Heart left ventricle (tissue), 16 donors: ENCODE measurements around the gene DHX36. TPM values are rescaled to one million over a fixed set of nuclear protein-coding genes. Genes with fewer than 3 reads are reported as not detected.
A peak's percentile ranks its signal among the peaks of the same experiment; 100 is the strongest.

Source experiments
- ATAC-seq, 4 donors: fragments of 200-7000 bp; cut with Tn5 transposase; one replicate each; pipeline ENCODE4 v1.9.1; 2020 to 2022; ENCODE audit warnings: moderate library complexity in 4 of 4, mild to moderate bottlenecking in 3 of 4, moderate number of reproducible peaks in 1 of 4
- DNase-seq, 5 donors: peaks; one replicate each; pipeline ENCODE4 v3.0.0-alpha.2; 2020
- H3K27ac ChIP-seq, 12 donors: fragments of 200-600 bp; sonication (generic) in 4 of 12; one replicate each; pipeline versions ENCODE4 v1.5.0 to v1.8.0; 2016 to 2022; ENCODE audit warnings: mild to moderate bottlenecking in 2 of 12
- H3K27me3 ChIP-seq, 9 donors: fragments of 200-600 bp; sonication (generic) in 2 of 9; one replicate each; pipeline versions ENCODE4 v1.5.1 to v1.8.0; 2016 to 2022; ENCODE audit warnings: mild to moderate bottlenecking in 3 of 9
- H3K36me3 ChIP-seq, 9 donors: fragments of 200-600 bp; sonication (generic) in 2 of 9; one replicate each; pipeline versions ENCODE4 v1.5.0 to v1.8.0; 2018 to 2022; ENCODE audit warnings: mild to moderate bottlenecking in 2 of 9
- H3K4me1 ChIP-seq, 12 donors: fragments of 200-600 bp; sonication (generic) in 4 of 12; one replicate each; pipeline versions ENCODE4 v1.5.0 to v1.8.0; 2016 to 2022; ENCODE audit warnings: mild to moderate bottlenecking in 3 of 12
- H3K4me3 ChIP-seq, 12 donors: fragments of 200-600 bp; sonication (generic) in 4 of 12; one replicate each; pipeline versions ENCODE4 v1.5.0 to v1.8.0; 2017 to 2022; ENCODE audit warnings: mild to moderate bottlenecking in 9 of 12, moderate library complexity in 4 of 12
- H3K9me3 ChIP-seq, 12 donors: fragments of 200-600 bp; sonication (generic) in 4 of 12; one replicate each; pipeline versions ENCODE4 v1.5.0 to v1.8.0; 2016 to 2022; ENCODE audit warnings: mild to moderate bottlenecking in 1 of 12
- CTCF ChIP-seq, 12 donors: fragments of 200-600 bp; sonication (generic) in 4 of 12; IDR thresholded peaks; one replicate each; pipeline versions ENCODE4 v1.5.0 to v1.8.0; 2018 to 2022; ENCODE audit warnings: antibody characterized with exemption in 12 of 12, mild to moderate bottlenecking in 5 of 12
- POLR2A ChIP-seq, 2 donors: fragments of 450-650 bp; IDR thresholded peaks; one replicate each; pipeline ENCODE4 v1.6.1; 2017; ENCODE audit warnings: antibody characterized with exemption in 2 of 2, mild to moderate bottlenecking in 2 of 2, moderate library complexity in 2 of 2
- WGBS, 4 donors: extraction: QIAGEN DNeasy Blood & Tissue Kit in 2 of 4; methylation state at CpG; one replicate each; pipeline versions ENCODE4 v1.1.5 to v1.1.7; 2013 to 2018; 5-methylcytosine and 5-hydroxymethylcytosine counted together
- intact Hi-C, 10 donors: fragments of 100-400 bp; cut with DNase I; formaldehyde crosslinking; loops; one replicate each; pipeline versions ENCODE4 v1.11.1 to v1.14.2; 2022
- polyA plus RNA-seq, 2 donors: library from polyadenylated mRNA; stranded (reverse); fragments of 200-250 nt; gene quantifications; one replicate each; pipeline ENCODE4 v1.2.3, GENCODE V29; 2013
- total RNA-seq, 9 donors: library from RNA; depleted of rRNA in 2 of 9; stranded (reverse); fragments of >200 nt in 2 of 9; fragmentation: NEBNext Ultra II Directional in 3 of 9; extraction: Animal tissue kit (Norgen Biotek cat#: 25700) in 3 of 9; gene quantifications; one replicate each; pipeline versions ENCODE4 v1.1.0 to v1.2.4, GENCODE V29; 2016 to 2023
- donor health status: ischemic (EF 13 %, LVEDD 7.1; RV severe dilation, severe dysfunction).
- donor health status: healthy with polysubstance abuse.
- donor health status: DM: no; HTN: yes; CAD: no.
- donor health status: DM: no; HTN: no; CAD: no.
- donor health status: ischemic (EF 25% LVEDD 6.9; RV normal size, moderate dysfunction).
- donor health status: ischemic (EF 25% LVEDD 5.7; RV mildly dilated, moderate dysfunction).
- donor health status: healthy.
- donor health status: DM: yes; HTN: yes; CAD: no.
- donor health status: ischemic (EF 35%, LVEDD 5.7; RV mildly dilated, moderate dysfunction).
- donor health status: nonischemic (EF 11% LVEDD 7.7; RV severe dilation, severe dysfunction).
- donor health status: DM: yes; HTN: yes; CAD: no.
- donor health status: PGD.
- donor health status: ischemic (EF 29% LVEDD 5.4; RV normal size, mild dysfunction).
- donor health status: nonischemic (EF 23%, LVEDD 6.1; RV moderate dilation, normal function).

Gene DHX36
- total and polyA plus RNA-seq, 11 donors = 20.4 to 50.0 (median 34.2) TPM

- Histone ChIP-seq H3K4me3 (no peak overlapping the region), H3K27ac (no peak overlapping the region), H3K9me3 (peaks cover 0 to under 1% (median 0%) of the 10 kb centered on the region in 12 donors), H3K36me3 (peaks cover 0 to 85% (median 72%) of the 10 kb centered on the region in 9 donors), H3K27me3 (no peaks in the 10 kb centered on the region), H3K4me1 (peaks cover 0 to 36% (median 15%) of the 10 kb centered on the region in 12 donors)
- 32 to 42% (median 35%) methylated on average over 2 of the region's 2 CpGs for WGBS, 4 donors
- intact Hi-C loops = no loop called here
- ATAC-seq (no peak), DNase-seq (no peak)
- TF ChIP-seq POLR2A (IDR thresholded peaks at IDR 0.05) = no peak
- TF ChIP-seq CTCF (IDR thresholded peaks at IDR 0.05) = no peak
These were observed 50.9 kb downstream of the DHX36 start for GRCh38 chr3:154273381-154273780.

GRCh38 chr3:154254527-154254926, 69.8 kb downstream of the DHX36 start:
- peaks cover 0 to 8% (median 4%) of the 10 kb centered on the region in 12 donors for H3K4me1 ChIP-seq
- intact Hi-C loops = loop anchor here (5.0 to 10.0 kb wide), 8 partner anchors 130 to 1230 kb away; partner anchors contain the start of gene ARHGEF26 (in 6 of the 10)
- no peak overlapping the region for H3K4me3 ChIP-seq
- peaks cover 0 to 72% (median 50%) of the 10 kb centered on the region in 9 donors for H3K36me3 ChIP-seq
- WGBS, 4 donors = 71 to 78% (median 75%) methylated on average over 8 of the region's 8 CpGs
- H3K9me3 ChIP-seq = no peaks in the 10 kb centered on the region
- TF ChIP-seq CTCF (IDR thresholded peaks at IDR 0.05) (no peak), POLR2A (IDR thresholded peaks at IDR 0.05) (no peak)
- H3K27ac ChIP-seq = no peak overlapping the region
- no peak for DNase-seq
- ATAC-seq = no peak
- H3K27me3 ChIP-seq = no peaks in the 10 kb centered on the region

GRCh38 chr3:154252759-154253638, 71.3 kb downstream of the DHX36 start:
- H3K27me3 ChIP-seq = no peaks in the 10 kb centered on the region
- 6 to 9% (median 7%) methylated on average over 11 of the region's 11 CpGs for WGBS, 4 donors
- H3K4me3 ChIP-seq = peak overlapping the region in 6 of 12 donors; percentile 11 to 40 (median 18)
- H3K4me1 ChIP-seq = peaks cover 0 to 8% (median 4%) of the 10 kb centered on the region in 12 donors
- no peak overlapping the region for H3K27ac ChIP-seq
- intact Hi-C loops = loop anchor here (1.0 to 10.0 kb wide), 12 partner anchors 128 to 1228 kb away; partner anchors contain the start of gene ARHGEF26 (in 6 of the 10)
- DNase-seq (peak; percentile 87 to 91 (median 88)), ATAC-seq (peak; percentile 82 to 94 (median 93))
- H3K36me3 ChIP-seq = peaks cover 0 to 63% (median 38%) of the 10 kb centered on the region in 9 donors
- no peaks in the 10 kb centered on the region for H3K9me3 ChIP-seq
- TF ChIP-seq CTCF (IDR thresholded peaks at IDR 0.05) = peak; percentile 81 to 95 (median 88)
- TF ChIP-seq POLR2A (IDR thresholded peaks at IDR 0.05) = no peak

- peaks cover 0 to 9% (median 5%) of the 10 kb centered on the region in 12 donors for H3K4me1 ChIP-seq
- H3K36me3 ChIP-seq = peaks cover 0 to 49% (median 25%) of the 10 kb centered on the region in 9 donors
- no peak overlapping the region for H3K27ac ChIP-seq
- ATAC-seq (no peak), DNase-seq (no peak)
- intact Hi-C loops = loop anchor here (1.0 to 10.0 kb wide), 11 partner anchors 127 to 1227 kb away; partner anchors contain the start of gene ARHGEF26 (in 6 of the 10)
- no peaks in the 10 kb centered on the region for H3K27me3 ChIP-seq
- no peak for TF ChIP-seq CTCF (IDR thresholded peaks at IDR 0.05)
- no peak for TF ChIP-seq POLR2A (IDR thresholded peaks at IDR 0.05)
- H3K4me3 ChIP-seq = no peak overlapping the region
- WGBS, 4 donors = 95 to 99% (median 97%) methylated on average over 3 of the region's 3 CpGs
- H3K9me3 ChIP-seq = no peaks in the 10 kb centered on the region
These were observed 72.7 kb downstream of the DHX36 start for GRCh38 chr3:154251610-154252009.
